KMS-11 (cell line): ENCODE results near the gene PAQR9.

Experiments
- H2AFZ ChIP-seq: fragments of 200-600 bp; sonication (generic); 2 replicates; pipeline ENCODE4 v1.6.1; 2016; ENCODE audit warnings: antibody characterized with exemption, mixed run types, low read depth
- H3K27ac ChIP-seq: fragments of 200-600 bp; sonication (generic); 2 replicates; pipeline ENCODE4 v1.6.1; 2016; ENCODE audit warnings: mild to moderate bottlenecking, mixed run types
- H3K27me3 ChIP-seq: fragments of 200-600 bp; sonication (generic); 2 replicates; pipeline ENCODE4 v1.6.1; 2017; ENCODE audit warnings: mild to moderate bottlenecking, low read depth, mixed run types, moderate library complexity; ENCODE audit not compliant: insufficient read depth
- H3K36me3 ChIP-seq: fragments of 200-600 bp; sonication (generic); 2 replicates; pipeline ENCODE4 v1.6.1; 2017; ENCODE audit warnings: mild to moderate bottlenecking, mixed run types; ENCODE audit not compliant: insufficient read depth
- H3K4me1 ChIP-seq: fragments of 200-600 bp; sonication (generic); 2 replicates; pipeline ENCODE4 v1.6.1; 2016; ENCODE audit warnings: mild to moderate bottlenecking, low read depth, mixed run types; ENCODE audit not compliant: poor library complexity, severe bottlenecking
- H3K4me2 ChIP-seq: fragments of 200-600 bp; sonication (generic); 2 replicates; pipeline ENCODE4 v1.7.0; 2016; ENCODE audit warnings: mild to moderate bottlenecking, mixed run types
- H3K4me3 ChIP-seq: fragments of 200-600 bp; sonication (generic); IDR thresholded peaks from 2 replicates; pipeline ENCODE4 v1.6.1; 2017; ENCODE audit warnings: low read depth, low read length, mixed read lengths; ENCODE audit not compliant: insufficient read depth
- H3K79me2 ChIP-seq: fragments of 200-600 bp; sonication (generic); 2 replicates; pipeline ENCODE4 v1.6.1; 2016; ENCODE audit warnings: low read depth, mixed run types; ENCODE audit not compliant: insufficient read depth
- H3K9ac ChIP-seq: fragments of 200-600 bp; sonication (generic); 2 replicates; pipeline ENCODE4 v1.6.1; 2016; ENCODE audit warnings: mild to moderate bottlenecking, mixed run types
- H4K20me1 ChIP-seq: fragments of 200-600 bp; sonication (generic); 2 replicates; pipeline ENCODE4 v1.6.1; 2016; ENCODE audit warnings: mild to moderate bottlenecking, mixed run types; ENCODE audit not compliant: insufficient read depth
- CTCF ChIP-seq: fragments of 200-600 bp; sonication (generic); conservative IDR thresholded peaks from 2 replicates; pipeline ENCODE4 v1.6.1; 2017; ENCODE audit warnings: low read depth, mild to moderate bottlenecking, antibody characterized with exemption, low read length, moderate library complexity, mixed read lengths

The PAQR9 gene

GRCh38 chr3:142987707-142988106 is 24.2 kb upstream of the PAQR9 start:
- H3K36me3 ChIP-seq, result no peaks in the 10 kb centered on the region
- H3K27ac ChIP-seq, result peak overlapping the region; percentile 38
- H3K27me3 ChIP-seq, result no peaks in the 10 kb centered on the region
- peak overlapping the region; percentile 60 for H2AFZ ChIP-seq
- no peaks in the 10 kb centered on the region for H4K20me1 ChIP-seq
- no peak overlapping the region for H3K9ac ChIP-seq
- H3K4me3 ChIP-seq, result no peak overlapping the region
- H3K4me2 ChIP-seq, result peak overlapping the region; percentile 8
- H3K79me2 ChIP-seq, result no peaks in the 10 kb centered on the region
- no peak for TF ChIP-seq CTCF
- peaks cover 28% of the 10 kb centered on the region for H3K4me1 ChIP-seq

DNA sequence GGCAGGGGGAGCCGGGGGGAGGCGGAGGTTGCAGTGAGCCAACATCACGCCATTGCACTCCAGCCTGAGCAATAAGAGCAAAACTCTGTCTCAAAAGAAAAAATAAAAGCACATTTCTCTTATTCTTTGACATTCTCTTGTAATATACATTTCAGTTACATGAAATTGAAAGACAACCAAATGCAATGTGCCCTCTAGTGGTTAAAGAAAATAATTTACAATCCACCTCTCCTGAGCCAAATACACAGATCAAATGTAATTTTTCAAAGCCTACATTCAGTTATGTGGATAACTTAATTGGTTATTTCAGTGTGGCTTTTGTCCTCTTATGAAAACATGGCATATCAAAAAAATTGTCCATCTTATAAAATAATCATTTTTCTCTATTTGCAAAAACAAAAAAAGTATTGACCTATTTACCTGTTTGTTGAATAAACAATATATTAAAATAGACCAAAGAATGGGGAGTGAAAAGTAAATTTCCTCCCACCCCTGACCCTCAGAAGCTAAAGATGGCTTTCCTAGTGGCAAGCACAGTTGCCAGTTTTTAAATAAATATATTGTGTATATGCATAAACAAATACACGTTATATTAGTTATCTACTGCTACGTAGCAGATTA is 23.7 kb upstream of the PAQR9 start:
- Histone ChIP-seq H3K4me1 (peaks cover 28% of the 10 kb centered on the region), H3K36me3 (no peaks in the 10 kb centered on the region), H2AFZ (peak overlapping the region; percentile 60; the same call in 1 of the 2 replicates), H3K4me2 (peak overlapping the region; percentile 8), H3K79me2 (no peaks in the 10 kb centered on the region), H3K27ac (0 out of 2 replicates have a peak overlapping the region, but pooled peaks have one; percentile 38), H4K20me1 (no peaks in the 10 kb centered on the region), H3K9ac (no peak overlapping the region), H3K27me3 (no peaks in the 10 kb centered on the region), H3K4me3 (no peak overlapping the region)
- TF ChIP-seq CTCF, result peak; percentile 89

DNA sequence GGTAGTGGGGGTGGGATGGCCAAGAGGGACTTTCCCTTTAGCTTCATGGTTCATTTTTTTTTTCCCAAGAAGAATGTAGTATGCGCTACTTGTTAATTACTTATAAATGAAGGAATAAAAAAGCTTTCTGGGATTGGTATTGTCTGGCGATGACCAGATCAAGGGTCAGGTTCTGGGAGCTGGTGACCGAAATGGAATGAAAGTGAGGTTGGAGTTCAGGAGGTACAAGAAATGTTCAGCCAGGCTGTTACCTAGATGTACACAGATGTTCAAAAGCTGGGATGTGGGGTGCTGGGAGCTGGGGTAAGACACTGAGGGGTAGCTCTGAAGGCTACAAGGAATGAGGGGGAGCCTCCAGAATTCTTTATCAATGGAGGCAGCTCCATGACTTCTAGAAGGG is 20.8 kb upstream of the PAQR9 start:
- no peak for TF ChIP-seq CTCF
- Histone ChIP-seq H3K4me3 (no peak overlapping the region), H3K27me3 (no peaks in the 10 kb centered on the region), H2AFZ (no peak overlapping the region), H3K4me2 (no peak overlapping the region), H3K9ac (no peak overlapping the region), H3K4me1 (peaks cover 17% of the 10 kb centered on the region), H3K27ac (no peak overlapping the region), H3K36me3 (no peaks in the 10 kb centered on the region), H3K79me2 (no peaks in the 10 kb centered on the region), H4K20me1 (no peaks in the 10 kb centered on the region)

- no peak overlapping the region for H3K4me2 ChIP-seq
- H3K27me3 ChIP-seq, result no peaks in the 10 kb centered on the region
- H2AFZ ChIP-seq, result no peak overlapping the region
- no peak overlapping the region for H3K9ac ChIP-seq
- no peaks in the 10 kb centered on the region for H3K79me2 ChIP-seq
- no peaks in the 10 kb centered on the region for H4K20me1 ChIP-seq
- no peak for TF ChIP-seq CTCF
- no peaks in the 10 kb centered on the region for H3K36me3 ChIP-seq
- H3K27ac ChIP-seq, result no peak overlapping the region
- H3K4me1 ChIP-seq, result peaks cover 17% of the 10 kb centered on the region
- H3K4me3 ChIP-seq, result no peak overlapping the region
Measured at GRCh38 chr3:142983318-142983717, 19.8 kb upstream of the PAQR9 start.
